NOMO-1 treated with DMSO at 0.1 percent for 48 hours (cell line): ENCODE data around the gene ACMSD.
"Not testable (repeated sequence)": the region's sequence is repeated elsewhere in the genome, so short reads cannot be mapped to it uniquely, and the experiment has no call there.

ENCODE experiments used
- DNase-seq: peaks from one replicate; lab custom pipeline; 2025; ENCODE audit not compliant: unreplicated experiment; lab: John Stamatoyannopoulos, UW

Gene ACMSD

DNA sequence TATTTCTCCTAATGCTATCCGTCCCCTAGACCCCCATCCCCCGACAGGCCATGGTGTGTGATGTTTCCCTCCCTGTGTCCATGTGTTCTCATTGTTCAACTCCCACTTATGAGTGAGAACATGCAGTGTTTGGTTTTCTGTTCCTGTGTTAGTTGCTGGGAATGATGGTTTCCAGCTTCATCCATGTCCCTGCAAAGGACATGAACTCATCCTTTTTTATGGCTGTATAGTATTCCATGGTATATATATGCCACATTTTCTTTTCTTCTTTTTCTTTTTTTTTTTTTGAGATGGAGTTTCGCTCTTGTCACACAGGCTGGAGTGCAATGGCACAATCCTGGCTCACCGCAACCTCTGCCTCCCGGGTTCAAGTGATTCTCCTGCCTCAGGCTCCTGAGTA lies 9.2 kb downstream of the ACMSD start:
- DNase-seq = not testable (repeated sequence)

DNA sequence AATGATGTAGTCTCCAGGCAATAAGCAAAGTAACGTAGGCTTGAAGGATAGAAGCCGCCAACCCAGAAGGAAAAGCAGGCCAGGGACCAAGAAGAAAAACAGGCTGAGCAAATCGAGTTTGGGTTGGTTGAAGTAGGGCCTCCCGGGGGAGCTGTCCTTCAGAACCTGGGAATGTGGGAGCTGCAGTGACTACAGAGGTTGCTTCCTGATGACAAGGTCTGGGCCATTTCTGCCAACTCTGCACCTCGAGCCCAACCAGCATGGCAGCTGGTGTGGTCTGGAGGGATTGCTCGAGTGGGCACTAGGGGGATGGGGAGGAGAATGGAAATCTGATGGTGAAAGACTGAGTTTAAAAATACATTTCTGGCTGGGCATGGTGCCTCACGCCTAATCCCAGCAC lies 14.1 kb downstream of the ACMSD start:
- DNase-seq = no peak

DNA sequence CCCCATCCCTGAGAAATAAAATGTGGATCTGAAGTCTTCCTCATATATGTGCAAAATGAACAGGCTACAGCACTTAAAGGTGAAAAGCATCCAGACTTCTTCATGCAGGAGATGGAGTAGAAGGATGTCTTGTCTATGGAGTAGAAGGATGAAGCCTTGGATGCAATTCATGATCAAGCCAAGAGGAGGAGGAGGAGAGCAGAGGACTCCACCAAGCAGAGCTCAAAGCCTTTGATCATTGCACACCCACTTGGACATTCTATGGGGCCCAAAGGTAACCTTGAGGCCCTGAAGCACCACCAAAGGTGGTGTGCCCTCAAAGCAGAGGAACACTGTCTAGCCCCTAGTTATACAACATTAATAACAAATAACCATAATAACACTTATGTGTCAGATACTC lies 17.3 kb downstream of the ACMSD start:
- no peak for DNase-seq

DNA sequence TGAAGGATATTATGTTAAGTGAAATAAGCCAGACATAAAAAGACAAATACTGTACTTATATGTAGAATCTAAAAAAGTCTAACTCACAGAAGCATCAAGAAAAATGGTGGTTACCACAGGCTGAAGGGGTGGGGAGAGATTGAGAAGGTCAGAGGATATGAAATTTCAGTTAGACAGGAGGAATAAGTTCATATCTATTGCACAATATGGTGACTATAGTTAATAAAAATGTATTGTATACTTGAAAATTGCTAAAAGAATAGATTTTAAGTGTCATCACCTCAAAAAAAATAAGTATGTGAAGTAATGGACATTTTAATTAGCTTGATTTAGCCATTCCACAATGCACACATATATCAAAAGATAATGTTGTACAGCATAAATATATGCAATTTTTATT lies 19.8 kb downstream of the ACMSD start:
- DNase-seq = no peak

DNA sequence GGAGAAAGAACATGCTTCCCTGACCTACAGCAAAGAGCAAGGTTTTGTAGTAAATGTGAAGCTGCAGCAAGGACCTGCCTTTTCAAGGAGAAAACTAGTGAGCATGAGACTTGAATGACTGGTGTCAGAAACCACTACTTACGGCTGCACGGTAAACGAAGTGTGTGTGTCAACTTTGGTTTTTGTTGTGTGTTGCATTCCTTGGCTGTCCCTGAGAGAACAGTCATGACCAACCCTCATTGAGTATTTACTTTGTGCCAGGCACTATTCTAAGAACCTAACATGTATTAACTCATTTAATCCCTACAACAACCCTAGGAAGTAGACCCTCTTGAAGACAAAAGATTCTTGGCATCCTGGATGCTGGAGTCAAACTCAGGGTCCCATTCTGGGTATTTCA lies 22.8 kb downstream of the ACMSD start:
- no peak for DNase-seq

DNA sequence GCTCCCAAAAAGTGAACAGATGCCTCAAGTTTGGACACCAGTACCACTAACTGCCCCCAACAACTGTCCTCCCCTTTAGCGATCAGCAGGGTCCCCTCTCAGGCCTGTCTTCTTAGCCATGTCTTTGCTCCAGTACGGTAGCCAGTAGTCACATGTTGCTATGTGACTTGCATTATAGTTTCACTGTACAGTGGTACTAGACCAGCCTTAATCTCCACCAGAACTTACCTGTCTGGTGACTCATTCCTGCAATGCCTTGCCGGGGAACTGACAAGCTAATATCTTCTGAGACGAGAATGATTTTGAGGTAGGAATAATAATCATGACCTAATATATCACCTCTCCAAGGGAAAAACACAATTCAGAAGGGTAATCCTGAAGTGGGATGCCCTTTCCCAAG lies 23.7 kb downstream of the ACMSD start:
- DNase-seq = no peak

DNA sequence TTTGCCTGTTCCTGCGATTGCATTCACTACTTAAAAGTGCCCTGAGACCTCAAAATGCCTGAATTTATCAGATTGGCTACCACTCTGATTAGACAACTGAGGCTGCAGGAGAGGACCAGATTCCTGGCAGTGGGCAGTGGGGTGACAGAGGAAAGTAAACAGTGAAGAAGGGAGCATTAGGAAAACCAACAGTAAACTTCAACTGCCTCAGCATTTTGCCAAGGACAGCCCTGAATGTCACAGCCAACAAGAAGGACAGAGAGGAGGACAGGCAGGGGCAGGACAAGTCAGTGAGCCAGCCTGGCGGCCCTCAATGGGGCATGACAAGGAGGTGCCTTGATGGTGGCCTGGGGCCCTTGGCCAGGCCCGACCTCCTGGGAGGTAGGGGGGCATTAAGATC lies 24.3 kb downstream of the ACMSD start:
- DNase-seq = no peak

DNA sequence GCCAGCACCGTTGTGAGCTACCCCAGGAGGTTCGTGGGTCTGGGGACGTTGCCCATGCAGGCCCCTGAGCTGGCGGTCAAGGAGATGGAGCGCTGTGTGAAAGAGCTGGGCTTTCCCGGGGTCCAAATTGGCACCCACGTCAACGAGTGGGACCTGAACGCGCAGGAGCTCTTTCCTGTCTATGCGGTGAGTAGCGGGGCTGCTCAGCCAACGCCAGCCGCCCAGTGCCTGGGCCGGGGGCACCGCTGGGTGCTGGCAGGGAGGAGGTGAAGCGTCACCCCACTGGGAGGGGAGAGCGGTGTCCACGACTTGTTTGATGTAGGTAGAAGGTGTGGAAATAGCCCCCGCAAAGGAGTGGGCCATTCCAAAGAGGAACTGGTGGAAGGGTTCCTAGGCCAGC lies 25.0 kb downstream of the ACMSD start:
- DNase-seq = no peak

DNA sequence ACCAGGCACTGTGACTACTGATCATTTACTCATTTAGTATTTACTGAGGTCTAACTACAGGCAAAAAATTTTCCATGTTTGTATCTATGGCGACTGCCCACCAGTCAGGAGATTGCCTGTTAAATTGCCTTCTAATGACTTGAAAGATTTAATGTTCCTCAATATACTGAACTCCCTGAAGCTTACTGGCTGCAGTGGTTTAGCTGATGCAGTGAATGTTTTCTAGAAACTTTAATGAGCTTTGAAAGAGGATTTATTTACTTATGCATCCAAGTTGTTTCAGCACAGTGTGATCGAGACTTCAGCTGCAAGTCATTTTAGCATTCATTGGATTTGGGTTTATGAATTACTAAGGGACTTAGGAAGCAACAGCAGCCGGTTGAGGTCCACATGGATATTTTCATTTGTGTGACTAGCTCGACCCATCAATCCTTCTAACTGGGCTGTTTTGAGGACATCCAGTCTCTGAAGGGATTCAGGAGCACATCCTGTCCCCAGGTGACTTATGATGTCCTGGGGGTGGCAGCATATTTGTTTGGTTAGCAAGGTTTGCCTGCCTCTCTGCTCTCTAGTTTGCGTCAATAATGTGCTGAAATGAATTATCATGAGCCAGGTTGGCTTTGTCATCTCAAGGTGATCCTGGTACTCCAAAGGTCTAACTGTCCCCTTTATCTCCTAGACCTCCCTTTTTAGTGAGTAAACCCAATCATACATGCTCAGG lies 26.8 kb downstream of the ACMSD start:
- no peak for DNase-seq

DNA sequence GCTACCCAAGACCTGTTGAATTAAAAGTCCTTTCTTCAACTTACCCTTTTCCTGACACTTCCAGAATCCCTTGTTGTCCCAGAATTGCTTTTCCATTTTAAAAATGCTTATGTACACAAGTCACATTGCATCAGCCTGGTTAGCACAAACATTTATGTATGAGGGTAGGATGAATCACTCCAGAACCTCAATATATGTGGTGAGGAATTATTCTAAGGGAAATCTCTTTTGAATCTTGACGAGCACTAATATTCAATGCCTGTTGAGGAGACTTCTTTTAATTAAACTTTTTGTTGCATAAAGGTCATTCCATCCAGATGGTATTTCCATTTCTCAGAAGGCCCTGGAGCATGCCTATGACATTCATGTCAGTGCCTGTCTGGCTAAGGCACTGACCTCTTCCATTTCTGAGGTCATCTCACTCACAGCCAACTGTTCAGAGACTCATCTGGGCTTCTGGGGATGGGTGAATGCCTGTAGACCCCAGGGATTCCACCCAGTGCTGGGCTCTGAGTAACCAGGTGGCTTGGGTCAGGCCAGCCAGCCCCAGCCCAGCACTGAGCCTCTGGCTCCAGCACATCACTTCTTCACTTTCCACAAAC lies 28.2 kb downstream of the ACMSD start:
- no peak for DNase-seq

DNA sequence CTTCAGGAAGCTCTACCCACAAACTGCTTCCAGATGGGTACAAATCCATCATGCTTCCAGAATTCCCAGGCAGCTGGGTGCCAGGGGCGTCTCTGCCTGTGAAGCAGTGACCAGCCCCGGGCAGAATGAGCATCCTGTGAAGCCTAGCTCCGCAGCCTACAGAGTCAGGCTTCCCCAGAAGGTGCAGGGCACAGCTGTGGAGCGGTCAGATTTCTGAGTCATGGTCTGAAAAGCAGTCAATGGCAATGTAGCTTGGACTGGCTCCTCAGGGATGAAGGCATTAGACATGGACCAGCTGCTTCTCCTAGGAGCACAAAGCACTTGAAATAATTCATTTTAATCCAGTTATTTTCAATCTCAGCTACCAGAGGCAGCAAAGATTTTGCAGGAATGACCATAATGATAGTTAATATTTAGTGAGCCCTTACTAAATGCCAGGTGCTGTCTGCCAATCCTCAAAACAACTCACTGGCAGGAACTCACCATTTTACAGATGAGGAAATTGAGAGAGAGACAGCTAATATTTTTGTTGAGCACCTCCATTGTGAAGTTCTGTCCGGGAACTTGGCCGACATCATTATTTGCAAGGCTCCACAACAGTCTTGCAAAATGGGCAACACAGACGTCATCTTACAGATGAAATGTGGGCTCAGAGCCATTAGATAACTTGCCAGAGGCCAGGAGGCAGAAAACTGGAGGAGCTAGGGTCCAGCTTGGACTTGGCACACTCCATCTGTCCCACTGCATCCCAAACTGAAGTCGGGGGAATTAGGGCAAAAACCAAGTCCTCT lies 31.7 kb downstream of the ACMSD start:
- no peak for DNase-seq

DNA sequence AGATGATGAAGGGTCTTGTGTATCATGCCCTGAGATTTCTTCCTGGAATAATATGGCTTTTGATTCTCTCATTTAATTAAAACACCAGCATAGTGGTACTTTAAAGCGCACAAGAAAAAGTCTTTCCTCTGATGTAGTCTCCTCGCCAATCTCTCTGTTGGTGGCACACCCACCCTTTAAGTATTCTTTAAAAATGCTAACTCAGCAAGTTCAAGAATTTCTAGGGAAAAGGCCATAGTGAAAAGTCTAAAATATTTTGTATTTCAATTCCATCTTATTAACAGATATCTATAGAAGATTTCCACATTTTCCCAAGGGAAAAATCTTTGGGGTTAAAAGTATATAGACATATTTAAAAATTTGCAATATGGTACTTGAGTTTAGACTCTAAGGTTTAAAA lies 34.7 kb downstream of the ACMSD start:
- DNase-seq = no peak

DNA sequence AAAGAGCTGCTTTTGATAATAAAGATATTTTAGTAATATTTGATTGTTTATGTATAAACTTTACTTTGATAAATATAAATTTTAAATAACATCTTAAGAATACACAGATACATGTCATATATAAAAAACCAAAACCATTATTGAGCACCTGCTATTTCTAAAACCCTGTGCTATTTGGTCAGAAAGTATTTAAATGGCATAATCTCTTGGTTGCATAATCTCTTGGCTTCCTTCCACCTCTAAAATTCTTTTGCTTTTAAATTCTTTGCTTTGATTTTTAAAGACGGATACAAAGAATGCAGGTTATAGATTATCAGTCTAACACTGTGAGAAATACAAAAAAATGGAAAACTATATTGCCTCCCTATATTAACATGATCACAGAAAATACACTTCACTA lies 36.9 kb downstream of the ACMSD start:
- DNase-seq = no peak

DNA sequence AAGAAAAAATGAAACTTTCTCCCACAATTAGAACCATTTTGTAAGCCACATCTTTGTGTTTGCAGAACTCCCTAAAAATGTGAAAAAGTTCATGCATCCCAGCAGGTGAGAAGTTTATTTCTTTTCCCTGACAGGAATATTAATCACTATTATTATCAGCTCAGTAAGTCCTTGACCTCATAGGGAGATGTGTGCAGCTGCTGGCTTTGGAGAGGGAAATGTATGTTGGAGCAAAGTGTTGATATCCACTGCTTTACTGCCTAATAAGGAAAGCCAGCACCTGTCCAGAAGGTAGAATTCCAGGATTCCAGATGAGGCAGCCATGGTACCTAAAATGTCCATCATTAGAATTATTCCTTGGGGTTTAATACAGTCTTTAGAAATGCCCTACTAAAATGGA lies 44.4 kb downstream of the ACMSD start:
- no peak for DNase-seq

DNA sequence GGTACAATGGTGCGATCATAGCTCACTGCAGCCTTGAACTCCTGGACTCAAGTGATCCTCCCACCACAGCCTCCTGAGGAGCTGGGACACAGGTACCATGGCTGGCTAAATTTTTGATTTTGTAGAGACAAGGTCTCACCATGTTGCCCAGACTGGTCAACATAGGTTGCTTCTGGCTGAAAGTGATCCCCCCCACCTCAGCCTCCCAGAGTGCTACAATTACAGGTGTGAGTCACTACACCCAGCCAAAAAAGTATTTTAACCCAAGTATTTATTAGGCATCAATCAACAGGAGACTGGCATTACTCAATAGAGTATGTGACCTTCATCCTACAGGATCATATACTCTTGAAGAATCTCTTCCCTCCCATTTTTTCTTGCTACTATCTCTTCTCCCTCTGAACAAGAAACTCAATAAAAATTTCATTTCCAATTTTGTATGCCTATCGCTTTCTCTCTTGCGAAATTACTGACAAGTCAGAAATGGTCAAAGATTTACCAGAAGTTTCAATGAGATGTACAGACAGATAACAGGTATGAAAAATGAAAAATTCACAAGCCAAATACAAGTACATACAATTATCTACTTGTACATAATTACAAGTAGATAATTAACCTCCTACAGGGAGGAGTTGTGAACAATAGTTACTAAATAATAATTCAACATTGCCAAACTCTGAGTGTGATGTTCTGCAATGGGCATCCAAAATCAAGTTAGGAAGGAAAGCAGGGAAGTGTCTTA lies 45.3 kb downstream of the ACMSD start:
- DNase-seq = no peak

DNA sequence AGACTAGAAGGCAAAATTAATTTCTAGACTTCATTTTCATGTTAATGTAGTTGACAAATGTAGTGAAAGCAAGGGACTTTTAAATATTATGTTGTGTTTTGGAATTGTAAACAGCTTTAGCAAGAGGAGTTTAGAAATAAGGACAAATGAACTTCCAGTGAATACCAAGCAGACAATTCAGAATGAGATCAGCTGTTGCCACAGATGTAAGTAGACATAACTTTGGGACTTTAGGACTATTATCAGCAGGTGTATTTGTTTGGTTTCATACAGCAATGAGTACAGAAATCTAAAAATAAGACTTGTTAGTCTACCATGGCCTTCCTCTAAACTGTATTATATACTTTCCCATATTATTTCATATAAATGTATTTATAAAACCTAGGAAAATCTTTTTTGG lies 46.0 kb downstream of the ACMSD start:
- no peak for DNase-seq

DNA sequence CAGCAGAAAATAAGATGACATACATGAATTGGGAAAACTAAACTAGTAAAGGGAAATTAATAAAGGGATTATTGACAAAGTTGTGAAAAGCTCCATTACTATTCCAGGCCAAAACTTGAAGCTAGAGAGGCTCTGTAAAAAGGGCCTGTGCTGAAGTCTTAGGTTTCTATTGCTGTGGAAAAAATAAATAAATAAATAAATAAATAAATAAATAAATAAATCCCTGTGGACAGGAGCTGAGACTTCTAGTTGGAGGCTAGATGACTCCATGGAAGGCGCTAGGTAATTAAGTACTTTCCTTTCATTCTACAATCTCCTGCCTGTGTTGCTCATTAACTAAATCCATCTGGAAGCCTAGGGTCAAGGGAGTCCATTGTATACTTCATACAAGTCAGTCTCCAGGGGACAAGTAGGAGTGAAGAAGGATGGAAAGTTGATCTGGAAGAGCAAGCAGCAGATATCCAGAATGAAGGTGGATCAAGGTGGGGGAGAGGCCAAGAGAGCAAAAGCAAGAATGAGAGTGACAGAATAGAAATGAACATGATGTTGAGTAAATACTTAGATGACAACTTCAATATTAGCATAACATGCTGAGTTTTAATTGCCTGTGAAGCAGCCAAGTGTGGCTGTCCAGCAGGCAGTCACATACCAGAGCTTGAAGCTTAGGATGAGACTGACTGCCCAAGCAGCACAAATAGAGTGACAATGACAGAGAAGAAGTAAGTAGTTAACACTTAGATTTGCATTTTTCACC lies 54.0 kb downstream of the ACMSD start:
- DNase-seq = no peak

DNA sequence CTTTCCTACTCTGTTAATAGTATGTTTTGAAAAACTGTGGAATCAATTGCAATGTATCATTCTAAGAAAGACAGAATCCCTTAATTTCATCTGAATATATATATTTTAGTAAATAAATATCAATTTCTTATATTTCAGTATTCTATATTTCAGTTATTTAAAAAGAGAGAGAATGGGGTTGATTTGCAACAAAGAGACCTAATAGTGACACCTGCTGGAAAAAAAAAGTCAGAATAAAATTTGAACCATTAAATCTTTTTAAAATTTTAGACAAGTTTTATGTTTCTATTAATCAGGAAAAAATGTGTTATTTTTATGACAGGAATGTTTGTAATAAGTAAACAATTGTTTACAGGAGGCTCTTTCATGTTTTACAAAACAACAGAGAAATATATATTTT lies 59.5 kb downstream of the ACMSD start:
- DNase-seq = no peak

DNA sequence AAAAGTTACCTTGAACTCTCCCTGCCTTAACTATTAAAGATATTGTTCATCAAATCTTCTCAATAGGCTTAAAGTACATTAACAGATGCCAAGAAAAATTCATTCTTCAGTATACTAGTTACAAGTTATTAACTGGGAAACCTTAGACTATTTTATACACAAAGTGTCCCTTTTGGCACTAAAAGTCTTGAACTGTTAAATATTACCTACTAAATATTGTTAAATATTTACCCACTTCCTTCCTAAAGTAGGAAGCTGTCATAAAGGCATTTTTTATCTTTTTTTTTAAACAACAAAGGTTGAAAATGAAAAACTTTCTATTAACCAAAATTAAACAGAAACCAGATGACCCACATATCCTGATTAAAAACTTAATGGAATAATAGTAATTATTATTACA lies 60.8 kb downstream of the ACMSD start:
- DNase-seq = no peak

DNA sequence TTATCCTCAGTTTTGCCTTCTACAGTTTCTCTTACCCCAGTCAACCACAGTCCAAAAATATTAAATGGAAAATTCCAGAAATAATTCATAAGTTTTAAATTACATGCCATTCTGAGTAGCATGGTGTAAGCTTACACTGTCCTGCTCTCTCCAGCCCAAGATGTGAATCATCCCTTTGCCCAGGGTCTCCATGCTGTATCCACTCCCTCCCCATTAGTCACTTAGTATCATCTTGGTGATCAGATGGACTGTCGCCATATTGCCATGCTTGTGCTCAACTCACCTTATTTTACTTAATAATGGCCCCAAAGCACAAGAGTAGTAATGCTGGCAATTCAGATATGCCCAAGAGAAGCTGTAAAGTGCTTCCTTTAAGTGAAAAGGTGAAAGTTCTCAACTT lies 61.7 kb downstream of the ACMSD start:
- no peak for DNase-seq

DNA sequence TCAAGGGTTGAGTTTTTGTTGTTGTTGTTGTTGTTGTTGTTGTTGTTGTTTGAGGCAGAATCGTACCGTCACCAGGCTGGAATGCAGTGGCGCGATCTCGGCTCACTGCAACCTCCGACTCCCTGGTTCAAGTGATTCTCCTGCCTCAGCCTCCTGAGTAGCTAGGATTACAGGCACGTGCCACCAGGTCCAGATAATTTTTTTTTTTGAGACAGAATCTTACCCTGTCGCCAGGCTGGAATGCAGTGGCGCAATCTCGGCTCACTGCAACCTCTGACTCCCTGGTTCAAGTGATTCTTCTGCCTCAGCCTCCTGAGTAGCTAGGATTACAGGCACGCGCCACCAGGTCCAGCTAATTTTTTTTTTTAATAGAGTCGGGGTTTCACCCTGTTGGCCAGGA lies 65.3 kb downstream of the ACMSD start:
- DNase-seq = not testable (repeated sequence)
